Chondrocyte (in vitro differentiated cells): ENCODE data around the gene BMP7. TPM values are rescaled to one million over a fixed set of nuclear protein-coding genes. Genes with fewer than 3 reads are reported as not detected.

Source experiments
- DNase-seq: peaks from one replicate; pipeline ENCODE4 v3.0.0; 2021; ENCODE audit warnings: mixed read lengths, low spot score
- H3K27ac Mint-ChIP-seq: one replicate; pipeline ENCODE4 v1.8.0; 2021; ENCODE audit warnings: mild to moderate bottlenecking, moderate library complexity, mixed read lengths; ENCODE audit not compliant: unreplicated experiment
- H3K27me3 Mint-ChIP-seq: 2 replicates; pipeline ENCODE4 v1.8.0; 2021; ENCODE audit warnings: low read depth, mixed read lengths
- H3K36me3 Mint-ChIP-seq: 2 replicates; pipeline ENCODE4 v1.8.0; 2021; ENCODE audit warnings: low read depth, mixed read lengths
- H3K4me1 Mint-ChIP-seq: 2 replicates; pipeline ENCODE4 v1.8.0; 2021; ENCODE audit warnings: low read depth, mild to moderate bottlenecking, mixed read lengths
- H3K4me3 Mint-ChIP-seq: one replicate; pipeline ENCODE4 v1.8.0; 2021; ENCODE audit warnings: mild to moderate bottlenecking, moderate library complexity, mixed read lengths; ENCODE audit not compliant: unreplicated experiment
- H3K9me3 Mint-ChIP-seq: 2 replicates; pipeline ENCODE4 v1.8.0; 2021; ENCODE audit warnings: low read depth, mixed read lengths
- CTCF ChIP-seq: fragments of 200-600 bp; sonication (generic); IDR thresholded peaks from 2 replicates; pipeline ENCODE4 v1.5.0; 2021; ENCODE audit warnings: antibody characterized with exemption, mild to moderate bottlenecking, moderate library complexity
- total RNA-seq: library from RNA; stranded (reverse); gene quantifications from 3 replicates; pipeline ENCODE4 v1.2.1, GENCODE V29; 2021

BMP7 gene
- total RNA-seq, 1 donor from 2014 or later, result not detected

GRCh38 chr20:57231161-57231560 lies 35.3 kb downstream of the BMP7 start:
- no peak for TF ChIP-seq CTCF
- H3K27ac Mint-ChIP-seq, result no peak overlapping the region

DNA sequence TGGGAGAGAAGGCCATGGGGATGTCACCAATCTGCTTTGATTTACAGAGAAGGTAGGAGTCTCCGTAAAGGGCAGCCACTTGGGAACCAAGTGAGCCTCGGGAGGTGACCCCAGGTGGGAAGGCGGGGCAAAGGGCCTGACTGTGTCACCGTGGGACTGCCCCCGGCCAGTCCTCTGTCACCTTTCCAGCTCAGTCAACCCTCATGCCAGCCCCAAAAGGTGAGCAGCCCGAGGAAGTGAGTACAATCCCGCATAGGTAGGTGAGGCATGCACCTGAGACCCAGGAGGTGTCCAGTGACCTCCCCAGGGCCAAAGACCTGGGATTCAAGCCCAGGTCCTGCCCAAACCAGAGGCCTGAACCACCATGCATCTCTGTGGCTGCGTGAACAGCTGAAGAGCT lies 36.2 kb downstream of the BMP7 start:
- DNase-seq, result no peak
- no peaks in the 10 kb centered on the region for H3K9me3 Mint-ChIP-seq
- no peaks in the 10 kb centered on the region for H3K36me3 Mint-ChIP-seq
- no peak for TF ChIP-seq CTCF
- H3K4me3 Mint-ChIP-seq, result no peak overlapping the region
- no peaks in the 10 kb centered on the region for H3K4me1 Mint-ChIP-seq
- H3K27me3 Mint-ChIP-seq, result peaks cover 38% of the 10 kb centered on the region
- H3K27ac Mint-ChIP-seq, result no peak overlapping the region

More at GRCh38 chr20:57231161-57231560, 35.3 kb downstream of the BMP7 start:
- DNase-seq, result no peak
- no peak overlapping the region for H3K4me3 Mint-ChIP-seq
- no peaks in the 10 kb centered on the region for H3K36me3 Mint-ChIP-seq
- no peaks in the 10 kb centered on the region for H3K9me3 Mint-ChIP-seq
- no peaks in the 10 kb centered on the region for H3K4me1 Mint-ChIP-seq
- H3K27me3 Mint-ChIP-seq, result peaks cover 44% of the 10 kb centered on the region

- Mint-ChIP-seq H3K9me3 (no peaks in the 10 kb centered on the region), H3K4me3 (no peak overlapping the region), H3K4me1 (no peaks in the 10 kb centered on the region), H3K27ac (no peak overlapping the region), H3K27me3 (peaks cover 32% of the 10 kb centered on the region), H3K36me3 (no peaks in the 10 kb centered on the region)
- no peak for TF ChIP-seq CTCF
- DNase-seq, result no peak
Observed at GRCh38 chr20:57229490-57229889, 37.0 kb downstream of the BMP7 start.

DNA sequence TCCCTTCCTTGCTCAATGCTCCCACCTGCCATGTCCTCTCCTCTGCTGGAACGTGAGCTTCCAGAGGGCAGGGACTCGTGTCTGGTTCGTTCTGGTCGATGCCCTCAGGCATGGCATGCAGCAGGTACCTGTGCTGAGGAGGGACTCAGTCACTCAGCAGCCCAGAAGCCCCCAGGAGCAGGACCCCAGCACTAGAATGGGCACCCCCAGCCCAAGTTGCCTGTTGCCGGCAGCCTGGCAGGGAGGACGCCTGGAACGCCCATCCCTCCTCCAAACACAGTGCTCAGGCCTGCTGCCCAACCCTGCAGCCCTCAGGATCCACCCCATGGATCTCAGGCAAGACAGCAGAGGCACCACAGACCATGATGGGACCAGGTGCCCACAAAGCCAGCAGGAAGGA lies 40.6 kb downstream of the BMP7 start:
- Mint-ChIP-seq H3K9me3 (no peaks in the 10 kb centered on the region), H3K27me3 (peaks cover 23% of the 10 kb centered on the region), H3K4me1 (no peaks in the 10 kb centered on the region), H3K4me3 (no peak overlapping the region), H3K27ac (no peak overlapping the region), H3K36me3 (no peaks in the 10 kb centered on the region)
- TF ChIP-seq CTCF, result no peak
- no peak for DNase-seq

DNA sequence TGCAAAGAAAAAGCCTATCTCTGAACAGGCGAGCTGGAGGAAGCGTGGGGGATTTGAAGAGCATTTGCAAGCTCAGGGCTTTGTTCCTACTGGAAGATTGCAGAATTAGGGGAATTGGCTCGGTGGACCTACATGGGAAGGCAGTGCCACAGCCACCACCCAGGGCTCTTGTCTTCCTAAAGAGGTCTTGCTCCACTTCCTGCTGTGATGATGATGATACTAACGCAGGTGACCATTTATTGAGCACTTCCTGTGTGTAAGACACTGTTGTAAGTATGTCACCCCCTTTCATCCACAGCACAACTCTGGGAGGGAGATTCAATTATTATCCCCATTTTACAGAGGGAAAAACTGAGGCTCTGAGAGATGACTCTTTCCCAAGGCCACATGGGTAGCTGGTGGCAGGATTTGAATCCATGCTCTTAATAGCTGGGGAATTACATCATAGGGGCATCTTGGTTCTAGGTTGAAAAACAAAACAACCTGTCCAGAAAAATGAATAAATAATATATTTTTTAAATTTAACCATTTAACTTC lies 41.2 kb downstream of the BMP7 start:
- Mint-ChIP-seq H3K27me3 (peaks cover 28% of the 10 kb centered on the region), H3K27ac (no peak overlapping the region), H3K36me3 (no peaks in the 10 kb centered on the region), H3K9me3 (no peaks in the 10 kb centered on the region), H3K4me1 (no peaks in the 10 kb centered on the region), H3K4me3 (no peak overlapping the region)
- no peak for DNase-seq
- no peak for TF ChIP-seq CTCF
